AG09309 (cell line): ENCODE data around the gene NDUFA13.

Experiments used
- DNase-seq: peaks from one replicate; pipeline ENCODE4 v3.0.0-alpha.2; 2010; ENCODE audit warnings: low read depth
- H3K4me3 ChIP-seq: 2 replicates; pipeline ENCODE4 v1.5.1; 2011; ENCODE audit warnings: mild to moderate bottlenecking, low read depth, low read length, moderate library complexity; ENCODE audit not compliant: control insufficient read depth
- CTCF ChIP-seq: IDR thresholded peaks from 2 replicates; pipeline ENCODE4 v1.5.1; 2011; ENCODE audit warnings: mild to moderate bottlenecking, low read depth, low read length, inconsistent platforms; ENCODE audit not compliant: insufficient read depth, control insufficient read depth; ENCODE audit errors: missing control alignments

Gene NDUFA13

GRCh38 chr19:19485998-19486290, 30.1 kb upstream of the NDUFA13 start:
- H3K4me3 ChIP-seq: no peak overlapping the region

GRCh38 chr19:19486343-19487076, 29.5 kb upstream of the NDUFA13 start:
- no peak for TF ChIP-seq CTCF
- DNase-seq: no peak
- H3K4me3 ChIP-seq: no peak overlapping the region

More at GRCh38 chr19:19485998-19486290, 30.1 kb upstream of the NDUFA13 start:
- no peak for TF ChIP-seq CTCF
- no peak for DNase-seq

- DNase-seq: no peak
- no peak for TF ChIP-seq CTCF
- H3K4me3 ChIP-seq: no peak overlapping the region
Observed at GRCh38 chr19:19487077-19487949, 28.7 kb upstream of the NDUFA13 start.

- TF ChIP-seq CTCF: no peak
- DNase-seq: no peak
- no peak overlapping the region for H3K4me3 ChIP-seq
Observed at GRCh38 chr19:19487950-19488874, 27.8 kb upstream of the NDUFA13 start.

- no peak overlapping the region; the same call in 1 of the 2 replicates for H3K4me3 ChIP-seq
- DNase-seq: peak; percentile 87
- TF ChIP-seq CTCF: no peak
Observed at GRCh38 chr19:19488875-19489690, 26.9 kb upstream of the NDUFA13 start.

- no peak for TF ChIP-seq CTCF
- DNase-seq: no peak
- no peak overlapping the region for H3K4me3 ChIP-seq
Observed at GRCh38 chr19:19489804-19490204, 26.2 kb upstream of the NDUFA13 start.
